ENCODE measurements around the gene BTRC.
"Not testable (repeated sequence)": the region's sequence is repeated elsewhere in the genome, so short reads cannot be mapped to it uniquely, and the experiment has no call there.

- TF ChIP-seq CTCF (conservative IDR thresholded peaks at IDR 0.05; ENCODE audit: low read depth, low read length); EZH2 (IDR thresholded peaks at IDR 0.05; ENCODE audit: low read length, unreplicated experiment): not testable (repeated sequence)
These were observed 68.0 kb downstream of the BTRC start for GRCh38 chr10:101421967-101422366.

All from PC-3 (cell line).